ENCODE measurements around the gene CRYAB.

GRCh38 chr11:111921541-111922230, 10.1 kb upstream of the CRYAB start:
- TF ChIP-seq CTCF (IDR thresholded peaks at IDR 0.05) = no peak
- TF ChIP-seq POLR2A (IDR thresholded peaks at IDR 0.05) = no peak

Data from ovary (tissue), 3 donors.